AG10803 (cell line): ENCODE data around the gene SCAPER.

ENCODE experiments used
- DNase-seq: peaks from one replicate; pipeline ENCODE4 v3.0.0; 2010; ENCODE audit warnings: low read depth
- H3K4me3 ChIP-seq: 2 replicates; pipeline ENCODE4 v1.5.1; 2011; ENCODE audit warnings: mild to moderate bottlenecking, low read length, control low read depth
- TF ChIP-seq, protein P1 (sequence below): conservative IDR thresholded peaks from 2 replicates; pipeline ENCODE4 v1.5.1; 2011; ENCODE audit warnings: mild to moderate bottlenecking, low read length, control low read depth, inconsistent platforms

SCAPER gene

DNA sequence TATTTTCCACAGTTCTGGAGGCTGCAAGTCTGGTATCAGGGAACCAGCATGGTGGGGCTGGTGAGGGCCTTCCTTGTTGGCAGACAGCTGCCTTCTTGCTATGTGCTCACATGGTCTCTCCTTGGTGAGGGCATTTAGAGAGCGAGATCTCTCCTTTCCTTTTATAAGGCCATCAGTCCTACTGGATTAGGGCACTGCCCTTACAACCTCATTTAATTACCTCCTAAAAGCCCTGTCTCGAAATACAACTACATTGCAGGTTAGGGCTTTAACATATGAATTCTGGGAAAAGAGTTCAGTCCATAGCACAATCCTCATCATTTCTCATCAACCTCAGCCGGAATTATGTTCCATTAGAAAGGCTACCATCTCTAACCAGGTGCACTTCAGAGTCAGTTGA lies 546.7 kb downstream of the SCAPER start:
- TF ChIP-seq, protein P1, sequence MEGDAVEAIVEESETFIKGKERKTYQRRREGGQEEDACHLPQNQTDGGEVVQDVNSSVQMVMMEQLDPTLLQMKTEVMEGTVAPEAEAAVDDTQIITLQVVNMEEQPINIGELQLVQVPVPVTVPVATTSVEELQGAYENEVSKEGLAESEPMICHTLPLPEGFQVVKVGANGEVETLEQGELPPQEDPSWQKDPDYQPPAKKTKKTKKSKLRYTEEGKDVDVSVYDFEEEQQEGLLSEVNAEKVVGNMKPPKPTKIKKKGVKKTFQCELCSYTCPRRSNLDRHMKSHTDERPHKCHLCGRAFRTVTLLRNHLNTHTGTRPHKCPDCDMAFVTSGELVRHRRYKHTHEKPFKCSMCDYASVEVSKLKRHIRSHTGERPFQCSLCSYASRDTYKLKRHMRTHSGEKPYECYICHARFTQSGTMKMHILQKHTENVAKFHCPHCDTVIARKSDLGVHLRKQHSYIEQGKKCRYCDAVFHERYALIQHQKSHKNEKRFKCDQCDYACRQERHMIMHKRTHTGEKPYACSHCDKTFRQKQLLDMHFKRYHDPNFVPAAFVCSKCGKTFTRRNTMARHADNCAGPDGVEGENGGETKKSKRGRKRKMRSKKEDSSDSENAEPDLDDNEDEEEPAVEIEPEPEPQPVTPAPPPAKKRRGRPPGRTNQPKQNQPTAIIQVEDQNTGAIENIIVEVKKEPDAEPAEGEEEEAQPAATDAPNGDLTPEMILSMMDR, result no peak
- H3K4me3 ChIP-seq, result no peak overlapping the region
- DNase-seq, result no peak

DNA sequence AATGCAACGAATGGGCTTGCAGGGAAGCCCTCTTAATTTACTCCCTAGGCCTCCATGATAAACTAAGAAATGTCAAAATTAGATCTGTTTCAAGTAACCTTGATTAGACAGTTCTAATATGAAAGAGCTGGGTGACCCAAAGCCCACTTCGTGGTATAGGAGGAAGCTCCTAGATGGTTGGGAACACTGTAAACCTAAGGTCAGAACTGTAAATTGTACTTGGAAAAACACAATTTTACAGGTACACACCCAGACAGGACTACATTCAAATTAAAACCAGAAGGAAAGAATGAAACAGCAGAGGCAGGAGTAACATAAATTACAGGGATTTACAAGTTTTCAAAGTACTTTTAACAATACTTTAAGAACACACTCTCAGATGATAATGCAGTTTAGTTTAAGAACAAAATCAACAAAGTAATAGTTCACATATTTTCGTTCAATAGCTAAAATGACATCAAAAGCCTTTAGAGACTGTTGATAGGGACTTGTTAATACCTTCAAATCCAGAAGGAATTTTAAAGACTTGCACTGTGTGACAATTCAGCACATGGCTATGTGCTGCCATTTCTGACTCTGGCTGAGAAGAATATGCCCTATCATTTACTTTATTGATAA lies 550.2 kb downstream of the SCAPER start:
- TF ChIP-seq, protein P1, result no peak
- H3K4me3 ChIP-seq, result no peak overlapping the region
- DNase-seq, result no peak

DNA sequence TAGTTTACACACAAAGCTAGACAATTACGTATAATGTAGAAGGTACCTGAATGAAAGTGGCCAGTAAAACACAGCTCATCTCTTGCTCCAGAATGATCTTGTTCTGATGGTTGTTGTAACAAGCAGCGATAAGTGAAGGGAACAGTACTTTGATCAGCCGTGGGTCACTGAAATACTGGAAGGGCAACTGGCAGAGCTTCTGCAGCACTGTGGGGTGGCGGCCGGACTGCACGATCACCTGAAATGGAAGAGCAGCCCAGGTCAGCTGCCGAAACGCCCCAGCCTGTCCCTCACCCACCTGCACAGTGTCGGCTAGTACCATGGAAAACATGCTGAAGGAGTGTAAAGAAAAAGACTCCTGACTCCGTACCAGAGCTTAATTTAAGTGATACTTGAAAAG lies 551.2 kb downstream of the SCAPER start:
- DNase-seq, result no peak
- H3K4me3 ChIP-seq, result no peak overlapping the region
- TF ChIP-seq, protein P1, result no peak

DNA sequence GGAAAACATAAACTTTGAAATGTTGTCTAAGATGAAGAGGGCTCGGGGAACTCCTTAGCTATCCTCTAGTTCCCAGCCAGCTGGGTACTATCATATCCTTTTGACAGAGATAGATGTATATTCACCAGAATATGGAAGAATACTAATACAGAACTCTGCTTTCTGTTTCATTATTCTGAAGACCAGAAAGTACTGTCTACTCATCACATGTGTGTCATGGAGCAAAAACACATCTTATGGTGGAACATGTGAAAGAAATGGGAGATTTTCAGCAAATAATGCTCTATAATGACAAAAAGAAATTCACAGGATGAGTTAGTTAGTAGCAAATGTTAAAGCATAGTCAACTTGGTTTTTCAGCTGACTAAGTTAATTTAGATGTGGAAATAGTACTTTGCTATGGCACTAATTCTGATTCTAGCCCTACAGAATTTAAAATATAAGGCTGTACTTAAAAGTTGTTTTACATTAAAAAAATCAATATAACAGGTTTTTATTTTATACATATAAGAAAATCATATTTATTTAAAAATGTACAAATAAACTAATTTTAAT lies 552.0 kb downstream of the SCAPER start:
- H3K4me3 ChIP-seq, result no peak overlapping the region
- TF ChIP-seq, protein P1, result no peak
- DNase-seq, result no peak

DNA sequence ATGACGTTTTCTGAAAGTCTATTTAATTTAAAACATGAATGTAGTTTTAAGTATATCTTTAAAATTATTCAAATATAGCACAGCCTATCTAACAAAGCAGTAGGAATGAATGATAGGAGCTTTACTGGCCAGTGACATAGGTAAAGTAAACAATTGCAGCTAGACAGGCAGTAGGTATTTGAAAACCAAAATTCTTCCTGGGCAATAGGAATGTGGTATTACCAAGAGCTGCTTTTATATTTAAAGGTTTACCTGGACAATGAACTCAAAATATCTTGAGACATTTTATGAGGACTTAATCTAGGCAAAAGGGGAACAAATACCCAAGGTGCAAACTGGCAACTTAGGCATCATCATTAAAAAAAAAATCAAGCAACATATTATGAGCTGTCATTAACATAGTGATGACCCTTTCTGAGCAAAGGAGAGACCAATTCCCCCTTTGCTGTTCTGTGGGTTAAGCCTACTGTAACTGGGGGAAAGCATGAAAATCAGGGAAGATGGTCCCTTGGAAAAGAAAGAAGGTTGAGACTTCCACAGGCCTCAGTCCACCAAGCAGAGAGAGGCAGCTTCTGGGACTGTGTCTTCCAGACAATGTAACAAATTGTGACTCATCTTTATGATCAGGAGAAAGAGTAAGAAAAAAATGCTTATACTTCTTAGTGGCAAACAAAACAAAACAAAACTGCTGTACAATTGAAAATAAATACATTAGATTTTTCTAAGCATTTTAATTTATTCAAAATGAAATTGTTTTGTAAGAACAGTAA lies 555.7 kb downstream of the SCAPER start:
- TF ChIP-seq, protein P1, result no peak
- peak; percentile 36 for DNase-seq
- H3K4me3 ChIP-seq, result no peak overlapping the region

DNA sequence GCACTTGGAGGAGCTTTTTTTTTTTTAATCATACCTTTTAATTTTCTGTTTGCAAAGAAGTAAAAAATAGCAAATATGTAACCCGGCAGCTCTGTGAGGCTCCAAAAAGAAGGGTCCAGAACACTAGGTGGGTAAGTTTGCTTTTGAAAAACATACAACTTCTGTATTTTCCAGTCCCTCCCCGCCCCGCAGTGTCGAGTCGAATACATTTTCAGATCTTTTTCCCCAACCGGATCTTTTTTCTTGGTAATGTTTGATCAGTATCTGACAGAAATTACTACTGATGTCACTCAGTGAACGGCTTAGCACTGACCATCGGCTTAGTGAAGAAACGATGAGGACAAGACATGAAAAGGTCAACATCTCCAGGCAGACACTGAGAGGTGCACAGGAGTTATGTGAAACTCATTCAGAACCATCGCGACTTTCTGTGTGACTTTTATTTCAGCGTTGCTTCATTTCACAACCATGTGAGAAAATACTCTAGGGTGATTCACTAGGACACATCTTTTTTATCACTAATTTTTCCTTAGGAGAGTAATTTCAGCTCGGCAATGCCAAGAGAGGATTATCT lies 557.6 kb downstream of the SCAPER start:
- H3K4me3 ChIP-seq, result peak overlapping the region; percentile 0; the same call in 1 of the 2 replicates
- TF ChIP-seq, protein P1, result no peak
- no peak for DNase-seq
